ENCODE data around the gene TSTD2. TPM values are rescaled to one million over a fixed set of nuclear protein-coding genes. Genes with fewer than 3 reads are reported as not detected.
A peak's percentile ranks its signal among the peaks of the same experiment; 100 is the strongest.
"Not testable (repeated sequence)": the region's sequence is repeated elsewhere in the genome, so short reads cannot be mapped to it uniquely, and the experiment has no call there.

The TSTD2 gene
- total RNA-seq, 1 donor from 2014 or later = 21.4 TPM

GRCh38 chr9:97578846-97579245 is 54.3 kb downstream of the TSTD2 start:
- no peak overlapping the region for H3K27ac ChIP-seq (ENCODE audit: low read depth, low read length)
- peak overlapping the region in 2 of 3 donors; percentile 23 to 57 for H3K9ac ChIP-seq (ENCODE audit: low read depth in 1 of 3, low read length in 3 of 3)
- H3K9me3 ChIP-seq (ENCODE audit: control insufficient read depth in 3 of 3, low read length in 3 of 3) = no peaks in the 10 kb centered on the region
- no peaks in the 10 kb centered on the region for H3K27me3 ChIP-seq (ENCODE audit: control insufficient read depth in 3 of 3, insufficient read depth in 3 of 3, low read length in 3 of 3)
- H3K36me3 ChIP-seq (ENCODE audit: control insufficient read depth in 3 of 3, insufficient read depth in 3 of 3, low read length in 3 of 3) = peaks cover 2 to 8% (median 3%) of the 10 kb centered on the region in 3 donors
- peaks cover 17 to 23% (median 17%) of the 10 kb centered on the region in 3 donors for H3K4me1 ChIP-seq (ENCODE audit: control insufficient read depth in 3 of 3, insufficient read depth in 3 of 3, low read length in 3 of 3)
- H3K4me3 ChIP-seq (ENCODE audit: low read length in 3 of 3) = peak overlapping the region in 1 of 3 donors; percentile 23

GRCh38 chr9:97577051-97577450 is 56.1 kb downstream of the TSTD2 start:
- no peak overlapping the region for H3K27ac ChIP-seq (ENCODE audit: low read depth, low read length)
- peaks cover 19 to 27% (median 22%) of the 10 kb centered on the region in 3 donors for H3K4me1 ChIP-seq (ENCODE audit: control insufficient read depth in 3 of 3, insufficient read depth in 3 of 3, low read length in 3 of 3)

GRCh38 chr9:97575673-97576200 is 57.4 kb downstream of the TSTD2 start:
- Histone ChIP-seq H3K36me3 (ENCODE audit: control insufficient read depth in 3 of 3, insufficient read depth in 3 of 3, low read length in 3 of 3) (peaks cover 10 to 13% (median 11%) of the 10 kb centered on the region in 3 donors), H3K9me3 (ENCODE audit: control insufficient read depth in 3 of 3, low read length in 3 of 3) (no peaks in the 10 kb centered on the region), H3K4me1 (ENCODE audit: control insufficient read depth in 3 of 3, insufficient read depth in 3 of 3, low read length in 3 of 3) (peaks cover 33 to 39% (median 35%) of the 10 kb centered on the region in 3 donors), H3K27me3 (ENCODE audit: control insufficient read depth in 3 of 3, insufficient read depth in 3 of 3, low read length in 3 of 3) (no peaks in the 10 kb centered on the region), H3K9ac (ENCODE audit: low read depth in 1 of 3, low read length in 3 of 3) (no peak overlapping the region), H3K27ac (ENCODE audit: low read depth, low read length) (no peak overlapping the region), H3K4me3 (ENCODE audit: low read length in 3 of 3) (no peak overlapping the region)

More at GRCh38 chr9:97577051-97577450, 56.1 kb downstream of the TSTD2 start:
- H3K9me3 ChIP-seq (ENCODE audit: control insufficient read depth in 3 of 3, low read length in 3 of 3) = no peaks in the 10 kb centered on the region
- no peak overlapping the region for H3K9ac ChIP-seq (ENCODE audit: low read depth in 1 of 3, low read length in 3 of 3)
- H3K36me3 ChIP-seq (ENCODE audit: control insufficient read depth in 3 of 3, insufficient read depth in 3 of 3, low read length in 3 of 3) = peaks cover 10 to 12% (median 11%) of the 10 kb centered on the region in 3 donors
- H3K27me3 ChIP-seq (ENCODE audit: control insufficient read depth in 3 of 3, insufficient read depth in 3 of 3, low read length in 3 of 3) = no peaks in the 10 kb centered on the region
- H3K4me3 ChIP-seq (ENCODE audit: low read length in 3 of 3) = no peak overlapping the region

DNA sequence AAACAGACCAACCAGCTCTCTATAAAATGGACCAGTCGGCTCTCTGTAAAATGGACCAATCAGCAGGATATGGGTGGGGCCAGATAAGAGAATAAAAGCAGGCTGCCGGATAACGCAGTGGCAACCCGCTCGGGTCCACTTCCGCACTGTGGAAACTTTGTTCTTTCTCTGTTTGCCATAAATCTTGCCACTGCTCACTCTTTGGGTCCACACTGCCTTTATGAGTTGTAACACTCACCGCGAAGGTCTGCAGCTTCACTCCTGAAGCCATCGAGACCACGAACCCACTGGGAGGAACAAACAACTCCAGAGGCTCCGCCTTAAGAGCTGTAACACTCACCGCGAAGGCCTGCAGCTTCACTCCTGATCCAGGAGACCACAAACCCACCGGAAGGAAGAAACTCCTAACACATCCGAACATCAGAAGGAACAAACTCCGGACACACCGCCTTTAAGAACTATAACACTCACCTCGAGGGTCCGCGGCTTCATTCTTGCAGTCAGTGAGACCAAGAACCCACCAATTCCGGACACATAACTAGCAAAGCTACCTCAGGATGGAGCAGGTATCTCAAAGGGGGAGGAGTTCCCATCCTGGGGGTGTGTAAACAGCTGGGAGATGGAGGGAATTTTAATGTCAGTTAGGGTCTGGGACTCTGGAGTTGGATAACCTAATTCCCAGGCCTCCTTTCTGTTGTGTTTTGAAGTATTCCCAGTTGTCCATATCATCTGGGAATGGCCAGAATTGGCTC is 58.1 kb downstream of the TSTD2 start:
- H3K9me3 ChIP-seq (ENCODE audit: control insufficient read depth in 3 of 3, low read length in 3 of 3); H3K9ac ChIP-seq (ENCODE audit: low read depth in 1 of 3, low read length in 3 of 3); H3K27me3 ChIP-seq (ENCODE audit: control insufficient read depth in 3 of 3, insufficient read depth in 3 of 3, low read length in 3 of 3); H3K4me3 ChIP-seq (ENCODE audit: low read length in 3 of 3); H3K27ac ChIP-seq (ENCODE audit: low read depth, low read length): not testable (repeated sequence)
- H3K36me3 ChIP-seq (ENCODE audit: control insufficient read depth in 3 of 3, insufficient read depth in 3 of 3, low read length in 3 of 3) = peaks cover 13 to 19% (median 17%) of the 10 kb centered on the region in 3 donors
- peaks cover 39 to 45% (median 41%) of the 10 kb centered on the region in 3 donors for H3K4me1 ChIP-seq (ENCODE audit: control insufficient read depth in 3 of 3, insufficient read depth in 3 of 3, low read length in 3 of 3)

GRCh38 chr9:97574101-97574571 is 59.0 kb downstream of the TSTD2 start:
- Histone ChIP-seq H3K4me1 (ENCODE audit: control insufficient read depth in 3 of 3, insufficient read depth in 3 of 3, low read length in 3 of 3) (peaks cover 33 to 37% (median 35%) of the 10 kb centered on the region in 3 donors), H3K36me3 (ENCODE audit: control insufficient read depth in 3 of 3, insufficient read depth in 3 of 3, low read length in 3 of 3) (peaks cover 16 to 29% (median 20%) of the 10 kb centered on the region in 3 donors)
- not testable (repeated sequence) for H3K4me3 ChIP-seq (ENCODE audit: low read length in 3 of 3); H3K9ac ChIP-seq (ENCODE audit: low read depth in 1 of 3, low read length in 3 of 3); H3K9me3 ChIP-seq (ENCODE audit: control insufficient read depth in 3 of 3, low read length in 3 of 3); H3K27ac ChIP-seq (ENCODE audit: low read depth, low read length); H3K27me3 ChIP-seq (ENCODE audit: control insufficient read depth in 3 of 3, insufficient read depth in 3 of 3, low read length in 3 of 3)

DNA sequence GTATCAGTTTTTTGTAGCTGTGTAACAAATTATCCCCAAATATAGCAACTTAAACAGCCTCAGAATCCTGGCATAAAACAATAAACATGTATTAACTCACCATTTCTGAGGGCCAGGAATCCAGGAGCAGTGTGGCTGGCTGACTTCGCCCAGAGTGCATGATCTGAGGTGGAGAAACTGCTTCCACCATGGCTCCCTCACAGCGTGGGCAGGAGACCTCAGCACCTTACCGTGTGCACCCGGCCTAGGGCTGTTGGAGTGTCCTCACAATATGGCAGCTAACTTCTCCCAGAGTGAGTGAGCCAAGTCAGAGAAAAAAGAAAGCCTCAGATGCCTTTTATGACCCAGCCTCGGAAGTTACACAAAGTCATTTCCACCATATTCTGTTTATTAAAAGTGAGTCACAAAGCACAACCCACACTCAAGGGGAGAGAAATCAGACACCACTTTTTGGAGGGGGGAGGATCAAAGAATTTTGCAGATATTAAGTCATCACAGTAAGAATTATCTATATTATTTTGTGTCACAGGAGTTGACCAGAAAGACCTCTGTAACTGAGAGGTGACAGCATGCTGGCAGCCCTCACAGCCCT is 59.6 kb downstream of the TSTD2 start:
- no peak overlapping the region for H3K27ac ChIP-seq (ENCODE audit: low read depth, low read length)
- peaks cover 28 to 33% (median 31%) of the 10 kb centered on the region in 3 donors for H3K4me1 ChIP-seq (ENCODE audit: control insufficient read depth in 3 of 3, insufficient read depth in 3 of 3, low read length in 3 of 3)
- no peak overlapping the region for H3K4me3 ChIP-seq (ENCODE audit: low read length in 3 of 3)
- no peaks in the 10 kb centered on the region for H3K9me3 ChIP-seq (ENCODE audit: control insufficient read depth in 3 of 3, low read length in 3 of 3)
- peaks cover 22 to 34% (median 25%) of the 10 kb centered on the region in 3 donors for H3K36me3 ChIP-seq (ENCODE audit: control insufficient read depth in 3 of 3, insufficient read depth in 3 of 3, low read length in 3 of 3)
- no peak overlapping the region for H3K9ac ChIP-seq (ENCODE audit: low read depth in 1 of 3, low read length in 3 of 3)
- H3K27me3 ChIP-seq (ENCODE audit: control insufficient read depth in 3 of 3, insufficient read depth in 3 of 3, low read length in 3 of 3) = no peaks in the 10 kb centered on the region

DNA sequence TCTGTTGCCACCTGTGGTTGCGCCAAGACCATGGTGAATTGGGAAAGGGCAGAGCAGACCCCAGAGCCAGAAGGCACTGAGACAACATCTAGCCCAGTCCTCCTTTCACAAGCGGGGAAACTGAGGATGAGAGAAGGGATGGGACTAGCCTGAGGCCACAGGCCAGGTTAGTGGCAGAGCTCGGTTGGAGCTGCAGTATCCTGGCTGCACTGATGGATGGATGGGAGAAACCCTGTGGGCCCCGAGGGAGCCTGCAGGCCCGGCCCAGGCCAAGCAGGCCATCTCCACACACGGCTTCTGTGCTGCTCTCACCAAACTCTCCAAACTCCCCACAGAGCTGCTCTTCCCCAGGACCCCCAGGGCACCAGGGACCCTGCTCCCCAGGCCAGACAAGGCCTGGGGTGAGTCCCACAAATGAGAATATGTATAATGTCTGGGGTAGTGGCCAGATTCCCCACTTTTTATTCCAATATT is 60.2 kb downstream of the TSTD2 start:
- Histone ChIP-seq H3K27ac (ENCODE audit: low read depth, low read length) (peak overlapping the region; percentile 8), H3K9ac (ENCODE audit: low read depth in 1 of 3, low read length in 3 of 3) (no peak overlapping the region), H3K4me1 (ENCODE audit: control insufficient read depth in 3 of 3, insufficient read depth in 3 of 3, low read length in 3 of 3) (peaks cover 27 to 36% (median 29%) of the 10 kb centered on the region in 3 donors), H3K27me3 (ENCODE audit: control insufficient read depth in 3 of 3, insufficient read depth in 3 of 3, low read length in 3 of 3) (no peaks in the 10 kb centered on the region), H3K9me3 (ENCODE audit: control insufficient read depth in 3 of 3, low read length in 3 of 3) (no peaks in the 10 kb centered on the region), H3K4me3 (ENCODE audit: low read length in 3 of 3) (no peak overlapping the region), H3K36me3 (ENCODE audit: control insufficient read depth in 3 of 3, insufficient read depth in 3 of 3, low read length in 3 of 3) (peaks cover 24 to 35% (median 28%) of the 10 kb centered on the region in 3 donors)

- Histone ChIP-seq H3K9ac (ENCODE audit: low read depth in 1 of 3, low read length in 3 of 3) (no peak overlapping the region), H3K4me1 (ENCODE audit: control insufficient read depth in 3 of 3, insufficient read depth in 3 of 3, low read length in 3 of 3) (peaks cover 33 to 42% (median 35%) of the 10 kb centered on the region in 3 donors), H3K27me3 (ENCODE audit: control insufficient read depth in 3 of 3, insufficient read depth in 3 of 3, low read length in 3 of 3) (no peaks in the 10 kb centered on the region), H3K4me3 (ENCODE audit: low read length in 3 of 3) (no peak overlapping the region), H3K9me3 (ENCODE audit: control insufficient read depth in 3 of 3, low read length in 3 of 3) (no peaks in the 10 kb centered on the region), H3K27ac (ENCODE audit: low read depth, low read length) (peak overlapping the region; percentile 8), H3K36me3 (ENCODE audit: control insufficient read depth in 3 of 3, insufficient read depth in 3 of 3, low read length in 3 of 3) (peaks cover 26 to 35% (median 31%) of the 10 kb centered on the region in 3 donors)
Observed at GRCh38 chr9:97572196-97572891, 60.8 kb downstream of the TSTD2 start.

GRCh38 chr9:97571664-97572063 is 61.5 kb downstream of the TSTD2 start:
- Histone ChIP-seq H3K27me3 (ENCODE audit: control insufficient read depth in 3 of 3, insufficient read depth in 3 of 3, low read length in 3 of 3) (no peaks in the 10 kb centered on the region), H3K9me3 (ENCODE audit: control insufficient read depth in 3 of 3, low read length in 3 of 3) (no peaks in the 10 kb centered on the region), H3K4me3 (ENCODE audit: low read length in 3 of 3) (no peak overlapping the region), H3K36me3 (ENCODE audit: control insufficient read depth in 3 of 3, insufficient read depth in 3 of 3, low read length in 3 of 3) (peaks cover 30 to 35% (median 31%) of the 10 kb centered on the region in 3 donors), H3K27ac (ENCODE audit: low read depth, low read length) (peak overlapping the region; percentile 78), H3K4me1 (ENCODE audit: control insufficient read depth in 3 of 3, insufficient read depth in 3 of 3, low read length in 3 of 3) (peaks cover 37 to 46% (median 37%) of the 10 kb centered on the region in 3 donors), H3K9ac (ENCODE audit: low read depth in 1 of 3, low read length in 3 of 3) (peak overlapping the region in 2 of 3 donors; percentile 50 to 63)

All from skeletal muscle tissue (tissue), 4 donors.